Ectodermal cell (in vitro differentiated cells): ENCODE results near the gene KDM1A.

Source experiments
- H3K27ac ChIP-seq: 2 replicates; pipeline ENCODE4 v1.7.0; 2013; ENCODE audit warnings: mild to moderate bottlenecking, low read depth, low read length; ENCODE audit not compliant: insufficient read depth, poor library complexity, severe bottlenecking
- H3K27me3 ChIP-seq: 2 replicates; pipeline ENCODE4 v1.7.0; 2013; ENCODE audit warnings: mild to moderate bottlenecking, low read length; ENCODE audit not compliant: insufficient read depth, control insufficient read depth, poor library complexity, severe bottlenecking
- H3K36me3 ChIP-seq: one replicate; pipeline ENCODE4 v1.7.0; 2013; ENCODE audit warnings: low read length; ENCODE audit not compliant: control insufficient read depth, insufficient read depth
- H3K4me1 ChIP-seq: one replicate; pipeline ENCODE4 v1.7.0; 2013; ENCODE audit warnings: low read length; ENCODE audit not compliant: control insufficient read depth, insufficient read depth
- H3K4me3 ChIP-seq: 2 replicates; pipeline ENCODE4 v1.7.0; 2013; ENCODE audit warnings: low read depth, low read length, control low read depth; ENCODE audit not compliant: insufficient read depth
- H3K9me3 ChIP-seq: 2 replicates; pipeline ENCODE4 v1.7.0; 2013; ENCODE audit warnings: mild to moderate bottlenecking, low read length, moderate library complexity; ENCODE audit not compliant: control insufficient read depth
- WGBS, 2 experiments: methylation state at CpG; one replicate each; pipeline ENCODE4 v1.1.7; 2013; ENCODE audit warnings: missing lambda C conversion rate in 2 of 2; 5-methylcytosine and 5-hydroxymethylcytosine counted together

KDM1A gene

DNA sequence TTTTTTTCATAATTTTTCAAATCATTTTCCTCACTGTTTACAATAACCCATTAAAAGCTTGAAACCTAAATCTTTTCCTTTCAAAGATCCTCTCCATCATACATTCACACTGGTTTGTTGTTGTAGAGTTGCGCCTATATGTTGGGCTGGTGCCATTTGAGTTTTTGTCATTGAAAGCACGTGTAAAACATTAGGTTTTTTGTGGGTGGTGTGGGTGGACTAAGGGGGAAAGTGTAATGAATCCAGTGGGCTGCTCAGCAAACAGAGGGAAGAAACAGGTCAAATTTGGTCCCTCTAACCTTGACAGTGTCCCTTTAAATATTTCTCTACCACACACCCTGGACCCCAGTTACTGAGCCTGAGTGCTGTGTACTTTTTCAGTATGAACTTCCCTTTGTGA, 46.8 kb downstream of the KDM1A start:
- no peak overlapping the region for H3K27ac ChIP-seq
- no peaks in the 10 kb centered on the region for H3K4me1 ChIP-seq
- no peak overlapping the region for H3K4me3 ChIP-seq
- no peaks in the 10 kb centered on the region for H3K9me3 ChIP-seq
- H3K27me3 ChIP-seq, result no peaks in the 10 kb centered on the region
- H3K36me3 ChIP-seq, result peaks cover 46% of the 10 kb centered on the region
- WGBS, 2 experiments, result 96 to 97% methylated on average over 2 of the region's 2 CpGs

DNA sequence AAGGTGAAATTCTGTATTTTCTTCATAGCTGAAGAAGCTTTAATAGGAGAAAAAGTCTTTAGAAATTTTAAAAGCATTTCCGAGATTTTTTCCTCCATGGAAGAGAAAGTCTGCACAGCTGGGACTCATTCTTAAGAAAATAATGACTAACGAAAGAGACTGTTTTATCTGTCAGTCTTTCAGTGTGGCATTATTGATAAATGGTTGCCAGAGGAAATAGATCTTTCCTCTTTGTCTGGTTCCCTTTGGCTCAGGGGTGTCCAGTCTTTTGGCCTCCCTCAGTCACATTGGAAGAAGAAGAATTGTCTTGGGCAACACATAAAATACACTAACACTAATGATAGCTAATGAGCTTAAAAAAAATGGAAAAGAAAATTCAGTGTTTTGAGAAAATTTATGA, 49.9 kb downstream of the KDM1A start:
- Histone ChIP-seq H3K4me3 (no peak overlapping the region), H3K36me3 (peaks cover 52% of the 10 kb centered on the region), H3K27ac (no peak overlapping the region), H3K27me3 (no peaks in the 10 kb centered on the region), H3K4me1 (no peaks in the 10 kb centered on the region), H3K9me3 (no peaks in the 10 kb centered on the region)
- 97 to 98% methylated on average over 2 of the region's 2 CpGs for WGBS, 2 experiments

DNA sequence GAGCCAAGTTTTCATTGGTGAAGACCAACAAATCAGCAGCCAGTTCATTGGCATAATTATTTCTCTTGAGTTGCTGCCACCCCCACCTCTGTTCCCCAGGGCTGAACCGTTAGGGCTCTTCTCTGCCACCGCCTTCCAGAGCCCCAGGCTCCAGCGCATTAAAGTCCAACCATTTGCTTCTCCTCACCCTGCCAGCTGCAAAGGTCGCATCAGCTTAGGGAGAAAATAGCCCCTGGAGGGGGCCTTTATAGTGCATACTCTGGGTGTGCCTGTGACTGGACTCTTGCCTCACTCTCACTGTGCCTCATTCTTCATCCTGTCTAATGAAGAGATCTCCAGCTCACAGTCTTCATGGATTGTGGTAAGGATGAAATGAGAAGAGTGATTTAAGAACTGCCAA, 50.4 kb downstream of the KDM1A start:
- WGBS, 2 experiments, result 87 to 92% methylated on average over 4 of the region's 4 CpGs
- H3K27me3 ChIP-seq, result no peaks in the 10 kb centered on the region
- no peak overlapping the region for H3K27ac ChIP-seq
- H3K4me3 ChIP-seq, result no peak overlapping the region
- no peaks in the 10 kb centered on the region for H3K4me1 ChIP-seq
- H3K36me3 ChIP-seq, result peaks cover 54% of the 10 kb centered on the region
- no peaks in the 10 kb centered on the region for H3K9me3 ChIP-seq

DNA sequence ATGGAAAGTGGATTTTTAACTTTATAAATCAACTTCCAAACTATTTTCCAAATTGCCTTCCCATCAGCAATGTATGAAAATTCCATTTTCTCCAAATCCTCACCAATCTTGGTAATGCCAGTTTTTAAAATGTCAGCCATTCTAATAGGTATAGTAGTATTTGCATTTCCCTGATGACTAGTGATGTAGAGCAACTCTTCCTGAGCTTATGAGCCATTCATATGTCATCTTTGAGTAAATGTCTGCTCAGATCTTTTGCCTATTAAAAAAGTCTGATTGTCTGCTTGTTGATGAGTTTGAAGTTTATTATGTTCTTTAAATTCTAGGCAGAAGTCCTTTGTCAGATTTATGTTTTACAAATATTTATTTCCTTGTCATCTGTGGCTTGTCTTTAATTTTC, 54.7 kb downstream of the KDM1A start:
- Histone ChIP-seq H3K27ac (no peak overlapping the region), H3K27me3 (no peaks in the 10 kb centered on the region), H3K4me1 (no peaks in the 10 kb centered on the region), H3K4me3 (no peak overlapping the region), H3K9me3 (no peaks in the 10 kb centered on the region), H3K36me3 (peaks cover 62% of the 10 kb centered on the region)

DNA sequence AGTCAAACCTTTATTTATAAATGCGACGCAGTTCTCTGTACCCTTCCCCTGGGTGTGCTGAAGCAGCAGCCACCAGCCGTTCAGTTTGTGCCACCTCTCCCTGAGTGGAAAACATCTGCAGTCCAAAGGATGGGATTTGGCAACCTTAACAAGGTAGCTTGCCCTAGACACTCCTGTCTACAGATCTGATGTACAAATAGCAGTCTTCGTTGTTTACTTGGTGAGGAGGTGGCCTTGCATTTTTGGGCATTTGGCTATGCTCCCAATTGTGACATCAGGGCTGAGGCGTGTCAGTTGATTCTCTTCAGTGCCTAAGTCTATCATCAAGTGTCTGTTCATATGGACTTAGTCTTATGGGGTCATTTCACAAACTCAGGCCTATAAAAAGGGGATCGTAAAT, 59.8 kb downstream of the KDM1A start:
- H3K36me3 ChIP-seq, result peaks cover 69% of the 10 kb centered on the region
- H3K27ac ChIP-seq, result no peak overlapping the region
- WGBS, 2 experiments, result 97% methylated on average over 6 of the region's 6 CpGs
- H3K27me3 ChIP-seq, result no peaks in the 10 kb centered on the region
- H3K4me3 ChIP-seq, result no peak overlapping the region
- no peaks in the 10 kb centered on the region for H3K9me3 ChIP-seq
- no peaks in the 10 kb centered on the region for H3K4me1 ChIP-seq

DNA sequence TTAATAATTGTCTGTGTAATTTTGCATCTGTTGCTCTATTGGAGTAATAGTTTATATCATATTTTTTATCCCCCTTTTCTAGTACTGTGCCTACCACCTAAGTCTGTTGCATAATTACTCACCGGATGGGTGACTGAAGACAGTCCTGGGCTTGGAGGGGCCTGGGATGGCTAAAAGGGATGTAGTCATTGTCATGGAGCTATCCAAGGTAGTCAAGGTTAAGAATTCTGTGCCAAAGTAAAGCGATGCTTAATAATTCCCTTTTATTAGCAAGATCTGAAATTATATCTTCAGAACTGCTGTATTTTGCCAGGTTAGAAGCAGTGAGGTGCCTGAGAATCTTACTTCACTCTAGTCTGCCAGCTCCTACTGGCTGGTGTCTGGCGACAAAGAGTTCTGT, 61.6 kb downstream of the KDM1A start:
- WGBS, 2 experiments, result 94% methylated on average over 3 of the region's 3 CpGs
- Histone ChIP-seq H3K4me1 (no peaks in the 10 kb centered on the region), H3K27ac (no peak overlapping the region), H3K9me3 (no peaks in the 10 kb centered on the region), H3K4me3 (no peak overlapping the region), H3K27me3 (no peaks in the 10 kb centered on the region), H3K36me3 (peaks cover 77% of the 10 kb centered on the region)

DNA sequence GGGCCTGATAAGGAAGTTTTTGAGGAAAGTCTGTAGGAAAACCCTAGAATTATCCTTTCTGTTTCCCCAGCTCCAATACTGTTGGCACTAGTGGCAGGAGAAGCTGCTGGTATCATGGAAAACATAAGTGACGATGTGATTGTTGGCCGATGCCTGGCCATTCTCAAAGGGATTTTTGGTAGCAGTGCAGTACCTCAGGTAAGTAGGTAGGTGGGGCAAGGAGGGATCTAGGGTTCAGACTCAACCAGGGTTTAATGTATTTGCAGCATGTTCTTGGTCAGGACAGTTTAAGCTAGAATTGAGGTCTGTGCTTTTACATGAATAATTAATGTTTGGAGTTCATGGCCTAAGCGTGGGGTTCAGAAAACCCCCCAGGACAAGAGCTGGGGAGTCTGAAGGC, 62.1 kb downstream of the KDM1A start:
- H3K36me3 ChIP-seq, result peaks cover 78% of the 10 kb centered on the region
- WGBS, 2 experiments, result 92 to 95% methylated on average over 3 of the region's 3 CpGs

DNA sequence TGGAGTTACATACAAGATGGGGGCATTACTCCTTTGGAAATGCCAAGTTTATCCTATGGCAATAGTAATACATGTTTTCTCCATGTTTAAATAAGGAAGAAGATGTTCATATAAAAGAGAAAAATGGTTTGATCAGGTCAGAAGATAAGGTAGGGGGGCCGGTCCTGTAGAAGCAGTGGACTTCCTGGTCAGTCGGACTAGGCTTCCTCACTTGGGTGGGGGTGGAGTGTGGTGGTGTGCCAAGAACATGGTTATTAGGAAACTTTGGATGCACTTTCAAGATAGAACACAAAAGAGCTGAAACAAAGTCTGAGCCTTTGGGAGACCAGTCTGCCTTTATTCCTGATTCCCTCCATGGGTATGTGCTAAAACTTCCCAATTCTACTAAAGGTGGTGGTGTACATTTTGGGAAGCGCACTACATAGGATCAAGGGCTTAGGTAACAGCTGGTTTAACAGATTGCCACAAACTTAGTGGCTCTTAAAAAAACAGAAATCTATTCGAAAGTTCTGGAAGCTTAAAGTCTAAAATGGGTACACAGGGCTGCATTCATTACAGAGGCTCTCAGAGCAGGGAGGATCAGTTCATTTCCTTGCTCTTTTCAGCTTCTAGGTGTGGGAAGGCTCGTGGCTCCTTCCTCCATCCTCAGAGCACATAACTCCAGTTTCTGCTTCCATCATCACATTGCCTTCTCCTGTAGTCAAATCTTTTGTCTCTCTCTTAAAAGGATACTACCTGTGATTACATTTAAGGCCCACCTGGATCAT, 64.6 kb downstream of the KDM1A start:
- Histone ChIP-seq H3K36me3 (peaks cover 74% of the 10 kb centered on the region), H3K4me3 (no peak overlapping the region), H3K27me3 (no peaks in the 10 kb centered on the region), H3K27ac (no peak overlapping the region), H3K4me1 (no peaks in the 10 kb centered on the region), H3K9me3 (no peaks in the 10 kb centered on the region)
- 94 to 96% methylated on average over 5 of the region's 5 CpGs for WGBS, 2 experiments

More for the DNA sequence above, 62.1 kb downstream of the KDM1A start:
- no peak overlapping the region for H3K27ac ChIP-seq
- H3K9me3 ChIP-seq, result no peaks in the 10 kb centered on the region
- no peaks in the 10 kb centered on the region for H3K4me1 ChIP-seq
- no peaks in the 10 kb centered on the region for H3K27me3 ChIP-seq
- H3K4me3 ChIP-seq, result no peak overlapping the region

DNA sequence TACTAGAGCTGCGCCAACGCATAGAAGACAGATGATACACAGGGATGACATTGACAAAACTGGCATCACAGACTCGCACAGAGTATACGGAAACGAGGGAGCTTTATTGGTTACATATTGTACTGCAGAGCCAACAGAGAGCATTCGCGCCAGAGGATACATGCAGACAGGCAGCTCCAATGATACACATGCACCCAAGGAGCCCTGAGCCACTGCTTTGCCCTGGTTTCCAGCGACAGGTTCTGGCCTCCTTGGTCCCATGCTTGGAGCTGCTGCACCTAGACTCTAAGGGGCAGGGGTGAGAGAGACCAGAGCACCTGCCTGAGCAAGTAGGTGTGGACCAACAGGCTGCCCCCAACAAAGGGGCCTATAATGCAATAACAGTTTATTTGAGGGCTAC, 65.6 kb downstream of the KDM1A start:
- H3K4me1 ChIP-seq, result no peaks in the 10 kb centered on the region
- H3K4me3 ChIP-seq, result no peak overlapping the region
- H3K36me3 ChIP-seq, result peaks cover 65% of the 10 kb centered on the region
- 95 to 98% methylated on average over 8 of the region's 8 CpGs for WGBS, 2 experiments
- peak overlapping the region; percentile 16 for H3K27ac ChIP-seq
- H3K27me3 ChIP-seq, result no peaks in the 10 kb centered on the region
- H3K9me3 ChIP-seq, result no peaks in the 10 kb centered on the region

DNA sequence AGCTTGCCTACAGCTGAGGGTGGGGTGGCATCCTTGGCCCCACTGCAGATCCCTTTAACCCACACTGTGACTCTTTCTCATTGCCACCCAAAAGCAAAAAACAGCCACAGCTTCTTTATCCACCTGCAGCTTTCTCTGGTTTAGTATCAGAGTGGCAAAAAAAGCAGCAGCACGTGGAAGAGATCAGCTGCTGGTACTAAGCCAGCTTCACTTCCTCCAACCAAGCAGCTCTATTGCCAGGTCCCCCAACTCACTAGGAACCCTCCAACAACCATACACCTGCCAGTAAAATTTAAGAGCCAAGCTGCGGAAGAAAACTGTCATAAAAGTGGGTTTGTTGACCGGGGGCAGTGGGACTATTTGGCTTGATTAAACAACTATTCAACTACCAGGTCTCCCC, 66.4 kb downstream of the KDM1A start:
- no peaks in the 10 kb centered on the region for H3K9me3 ChIP-seq
- no peaks in the 10 kb centered on the region for H3K4me1 ChIP-seq
- no peak overlapping the region for H3K4me3 ChIP-seq
- WGBS, 2 experiments, result 98% methylated on average over 3 of the region's 3 CpGs
- peaks cover 58% of the 10 kb centered on the region for H3K36me3 ChIP-seq
- no peaks in the 10 kb centered on the region for H3K27me3 ChIP-seq
- H3K27ac ChIP-seq, result peak overlapping the region; percentile 33

DNA sequence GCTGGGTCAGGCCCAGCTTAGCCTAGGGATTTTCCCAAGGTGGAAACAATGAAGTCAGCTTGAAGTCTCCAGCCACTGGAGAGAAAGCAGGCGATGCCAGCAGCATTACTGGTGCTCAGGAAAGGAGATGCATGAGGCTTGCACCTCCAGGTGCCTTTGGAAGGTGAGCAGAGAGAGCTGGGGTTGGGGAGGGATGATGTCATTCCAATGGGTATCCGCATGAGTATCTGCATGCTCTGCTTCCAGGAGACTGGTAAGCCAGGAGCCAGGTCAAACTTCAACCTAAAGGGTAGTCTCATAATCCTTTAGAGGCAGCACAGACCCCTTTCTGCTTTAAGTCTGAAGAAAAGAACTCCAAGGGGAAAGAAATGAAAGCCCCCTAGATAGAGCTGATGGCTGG, 68.8 kb downstream of the KDM1A start:
- Histone ChIP-seq H3K9me3 (no peaks in the 10 kb centered on the region), H3K36me3 (peaks cover 54% of the 10 kb centered on the region), H3K27ac (no peak overlapping the region), H3K27me3 (no peaks in the 10 kb centered on the region), H3K4me3 (no peak overlapping the region), H3K4me1 (no peaks in the 10 kb centered on the region)
- WGBS, 2 experiments, result 88 to 98% methylated on average over 2 of the region's 2 CpGs
